ENCODE measurements around the gene FBXO4. TPM values are rescaled to one million over a fixed set of nuclear protein-coding genes. Genes with fewer than 3 reads are reported as not detected.
"Not testable (repeated sequence)": the region's sequence is repeated elsewhere in the genome, so short reads cannot be mapped to it uniquely, and the experiment has no call there.

FBXO4 gene
- total RNA-seq, 1 experiment from 2014 or later = 9.6 TPM

- CTCF ChIA-PET = interaction anchor here (0.5 kb wide), 1 partner anchor 956 kb away, joined by 3 read pairs; no protein-coding TSS in a partner anchor
- Histone ChIP-seq H3K4me1 (ENCODE audit: insufficient read depth, low read length, poor library complexity, severe bottlenecking) (no peaks in the 10 kb centered on the region), H3K27me3 (replicated peaks; ENCODE audit: insufficient read depth, low read depth, low read length, poor library complexity) (no peaks in the 10 kb centered on the region), H3K9me3 (ENCODE audit: low read depth, low read length, poor library complexity, severe bottlenecking) (no peaks in the 10 kb centered on the region), H3K27ac (ENCODE audit: low read depth, low read length, poor library complexity, severe bottlenecking) (no peak overlapping the region), H3K4me3 (ENCODE audit: low read depth, low read length, poor library complexity, severe bottlenecking) (no peak overlapping the region), H3K36me3 (ENCODE audit: insufficient read depth, low read length, poor library complexity, severe bottlenecking) (no peaks in the 10 kb centered on the region)
- TF ChIP-seq EZH2 (IDR thresholded peaks at IDR 0.05; ENCODE audit: borderline replicate concordance, low read depth, low read length, poor library complexity, severe bottlenecking) (no peak), CTCF (conservative IDR thresholded peaks at IDR 0.05; ENCODE audit: low read depth, low read length) (no peak)
- DNase-seq (ENCODE audit: low spot score) = no peak
- intact Hi-C loops (cut with micrococcal nuclease; ENCODE audit: unreplicated experiment) = no loop called here
- no TSS peak for BruUV-seq (replicated peaks)
- POLR2A ChIA-PET (ENCODE audit: low non-redundant PET) = no interaction called here
Observed at GRCh38 chr5:41932770-41933169, 7.7 kb downstream of the FBXO4 start.

GRCh38 chr5:41935544-41935943, 10.5 kb downstream of the FBXO4 start:
- intact Hi-C loops (cut with micrococcal nuclease; ENCODE audit: unreplicated experiment) = no loop called here
- H3K27ac ChIP-seq (ENCODE audit: low read depth, low read length, poor library complexity, severe bottlenecking) = no peak overlapping the region
- no peak overlapping the region for H3K4me3 ChIP-seq (ENCODE audit: low read depth, low read length, poor library complexity, severe bottlenecking)
- no peak for DNase-seq (ENCODE audit: low spot score)
- ChIA-PET POLR2A (ENCODE audit: low non-redundant PET) (no interaction called here), CTCF (no interaction called here)
- H3K4me1 ChIP-seq (ENCODE audit: insufficient read depth, low read length, poor library complexity, severe bottlenecking) = no peaks in the 10 kb centered on the region
- no TSS peak for BruUV-seq (replicated peaks)
- no peaks in the 10 kb centered on the region for H3K36me3 ChIP-seq (ENCODE audit: insufficient read depth, low read length, poor library complexity, severe bottlenecking)
- no peaks in the 10 kb centered on the region for H3K9me3 ChIP-seq (ENCODE audit: low read depth, low read length, poor library complexity, severe bottlenecking)
- no peak for TF ChIP-seq CTCF (conservative IDR thresholded peaks at IDR 0.05; ENCODE audit: low read depth, low read length)
- TF ChIP-seq EZH2 (IDR thresholded peaks at IDR 0.05; ENCODE audit: borderline replicate concordance, low read depth, low read length, poor library complexity, severe bottlenecking) = no peak
- H3K27me3 ChIP-seq (replicated peaks; ENCODE audit: insufficient read depth, low read depth, low read length, poor library complexity) = no peaks in the 10 kb centered on the region

- BruUV-seq (replicated peaks) = no TSS peak
- Histone ChIP-seq H3K36me3 (ENCODE audit: insufficient read depth, low read length, poor library complexity, severe bottlenecking) (no peaks in the 10 kb centered on the region), H3K4me1 (ENCODE audit: insufficient read depth, low read length, poor library complexity, severe bottlenecking) (no peaks in the 10 kb centered on the region), H3K4me3 (ENCODE audit: low read depth, low read length, poor library complexity, severe bottlenecking) (no peak overlapping the region), H3K27me3 (replicated peaks; ENCODE audit: insufficient read depth, low read depth, low read length, poor library complexity) (no peaks in the 10 kb centered on the region), H3K9me3 (ENCODE audit: low read depth, low read length, poor library complexity, severe bottlenecking) (no peaks in the 10 kb centered on the region), H3K27ac (ENCODE audit: low read depth, low read length, poor library complexity, severe bottlenecking) (no peak overlapping the region)
- DNase-seq (ENCODE audit: low spot score) = no peak
- ChIA-PET POLR2A (ENCODE audit: low non-redundant PET) (no interaction called here), CTCF (no interaction called here)
- intact Hi-C loops (cut with micrococcal nuclease; ENCODE audit: unreplicated experiment) = no loop called here
- TF ChIP-seq EZH2 (IDR thresholded peaks at IDR 0.05; ENCODE audit: borderline replicate concordance, low read depth, low read length, poor library complexity, severe bottlenecking) (no peak), CTCF (conservative IDR thresholded peaks at IDR 0.05; ENCODE audit: low read depth, low read length) (no peak)
Observed at GRCh38 chr5:41940641-41941040, 15.6 kb downstream of the FBXO4 start.

GRCh38 chr5:41945332-41945955, 20.4 kb downstream of the FBXO4 start:
- DNase-seq (ENCODE audit: low spot score); H3K27me3 ChIP-seq (replicated peaks; ENCODE audit: insufficient read depth, low read depth, low read length, poor library complexity); H3K4me1 ChIP-seq (ENCODE audit: insufficient read depth, low read length, poor library complexity, severe bottlenecking); H3K9me3 ChIP-seq (ENCODE audit: low read depth, low read length, poor library complexity, severe bottlenecking); CTCF ChIA-PET; H3K27ac ChIP-seq (ENCODE audit: low read depth, low read length, poor library complexity, severe bottlenecking); POLR2A ChIA-PET (ENCODE audit: low non-redundant PET); BruUV-seq (replicated peaks); H3K36me3 ChIP-seq (ENCODE audit: insufficient read depth, low read length, poor library complexity, severe bottlenecking); intact Hi-C loops (cut with micrococcal nuclease; ENCODE audit: unreplicated experiment); H3K4me3 ChIP-seq (ENCODE audit: low read depth, low read length, poor library complexity, severe bottlenecking): not testable (repeated sequence)
